GM21515 (cell line): ENCODE results near the gene MADCAM1.

Experiments used
- ATAC-seq: cut with Tn5 transposase; IDR thresholded peaks from one replicate; pipeline ENCODE4 v1.9.1; 2021; ENCODE audit not compliant: unreplicated experiment

Gene MADCAM1

DNA sequence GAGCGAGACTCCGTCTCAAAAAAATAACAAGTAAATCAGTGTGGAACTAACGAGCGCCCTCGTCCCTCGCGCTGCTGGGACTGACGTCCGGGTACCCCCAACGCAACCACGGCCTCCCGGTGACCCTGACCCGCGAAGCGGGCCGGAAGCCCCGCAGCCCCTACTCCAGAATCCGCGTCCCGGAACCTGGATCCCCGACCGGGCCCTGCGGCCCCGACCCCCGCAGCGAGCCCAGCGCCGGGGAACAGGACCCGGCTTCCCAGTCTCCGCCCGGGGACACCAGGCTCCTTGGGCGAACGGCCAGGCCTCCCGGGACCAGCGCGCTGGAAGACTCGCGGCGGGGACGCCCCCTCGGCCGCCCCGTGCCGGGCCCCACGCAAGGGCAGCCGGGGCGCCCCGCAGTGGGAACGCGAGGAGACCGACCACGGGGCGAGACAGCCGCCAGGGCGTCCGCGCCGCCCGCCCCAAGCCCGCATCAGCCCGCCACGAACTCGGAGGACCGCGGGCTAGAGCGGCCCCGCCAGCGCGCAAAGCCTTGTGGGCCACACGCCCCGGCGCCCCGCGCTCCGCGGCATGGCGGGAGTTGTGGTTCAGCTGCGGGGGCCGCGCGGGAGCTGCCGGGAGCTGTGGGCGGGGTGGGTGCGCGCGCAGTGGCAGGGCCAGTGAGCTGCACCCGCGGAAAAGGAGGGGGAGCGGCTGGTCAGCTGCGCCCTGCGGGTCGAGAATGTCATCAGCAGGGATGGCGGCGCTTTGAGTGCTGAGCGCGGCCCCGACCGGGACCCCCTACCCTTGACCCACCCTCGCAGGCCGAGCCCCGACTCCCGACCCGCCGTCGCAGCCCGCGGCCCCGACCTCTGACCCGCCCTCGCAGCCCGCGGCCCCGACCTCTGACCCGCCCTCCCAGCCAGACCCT is 7.5 kb upstream of the MADCAM1 start:
- peak; percentile 77 for ATAC-seq

DNA sequence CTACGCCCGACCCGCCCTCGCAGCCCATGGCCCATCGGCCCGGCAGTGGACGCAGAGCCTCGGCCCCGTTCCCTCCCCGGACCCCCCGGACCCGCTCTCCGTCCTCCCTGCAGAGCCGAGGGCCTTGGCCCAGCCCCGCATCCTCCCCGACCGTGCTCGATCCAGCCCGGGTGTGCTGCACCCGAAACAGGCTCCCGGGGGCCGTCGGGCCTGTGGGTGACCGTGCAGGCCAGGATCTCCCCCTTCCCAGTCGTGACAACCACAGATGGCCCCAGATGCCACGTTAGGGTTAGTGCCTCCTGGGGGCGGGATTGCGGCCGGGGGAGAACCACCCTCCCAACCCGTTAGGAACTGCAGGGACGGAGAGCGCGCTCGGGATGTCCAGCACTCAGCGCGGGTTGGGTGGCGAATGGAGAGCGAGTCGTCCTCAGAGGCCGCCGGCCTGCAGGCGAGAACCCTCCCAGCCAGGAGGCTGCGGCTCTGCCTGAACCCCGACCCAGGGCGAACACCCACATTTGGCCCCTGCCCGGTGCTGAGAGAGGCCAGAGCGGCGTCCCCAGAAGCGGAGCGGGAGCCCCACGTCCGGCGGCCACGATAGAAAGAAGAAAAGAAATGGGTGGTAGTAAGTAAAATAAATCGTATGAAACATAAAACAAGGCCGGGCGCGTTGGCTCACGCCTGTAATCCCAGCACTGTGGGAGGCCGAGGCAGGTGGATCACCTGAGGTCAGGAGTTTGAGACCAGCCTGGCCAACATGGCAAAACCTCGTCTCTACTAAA is 6.7 kb upstream of the MADCAM1 start:
- ATAC-seq: peak; percentile 6

DNA sequence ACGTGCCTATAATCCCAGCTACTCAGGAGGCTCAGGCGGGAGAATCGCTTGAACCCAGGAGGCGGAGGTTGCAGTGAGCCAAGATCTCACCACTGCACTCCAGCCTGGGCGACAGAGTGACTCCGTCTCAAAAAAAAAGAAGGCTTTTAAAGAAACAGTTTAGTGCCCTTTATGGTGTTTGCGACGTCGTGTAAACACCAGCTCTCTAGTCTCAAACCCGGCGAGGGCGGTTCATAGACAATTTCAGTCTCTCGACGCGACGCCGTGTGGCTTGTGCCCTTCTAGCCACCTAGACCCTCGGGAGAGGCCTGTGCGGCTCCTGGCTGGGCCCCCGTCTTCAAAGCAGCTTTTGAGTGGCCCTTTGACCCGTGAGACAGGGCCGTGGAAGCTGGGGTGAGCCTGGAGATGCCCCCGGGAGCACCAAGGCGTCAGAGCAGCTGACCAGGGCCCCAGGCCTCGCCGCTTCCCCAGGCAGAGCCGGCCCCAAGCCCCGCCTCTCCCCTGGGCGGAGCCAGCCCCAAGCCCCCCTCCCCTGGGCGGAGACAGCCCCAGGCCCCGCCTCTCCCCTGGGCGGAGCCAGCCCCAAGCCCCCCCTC is 5.0 kb upstream of the MADCAM1 start:
- ATAC-seq: no peak

GRCh38 chr19:492091-492531 is 4.2 kb upstream of the MADCAM1 start:
- no peak for ATAC-seq

DNA sequence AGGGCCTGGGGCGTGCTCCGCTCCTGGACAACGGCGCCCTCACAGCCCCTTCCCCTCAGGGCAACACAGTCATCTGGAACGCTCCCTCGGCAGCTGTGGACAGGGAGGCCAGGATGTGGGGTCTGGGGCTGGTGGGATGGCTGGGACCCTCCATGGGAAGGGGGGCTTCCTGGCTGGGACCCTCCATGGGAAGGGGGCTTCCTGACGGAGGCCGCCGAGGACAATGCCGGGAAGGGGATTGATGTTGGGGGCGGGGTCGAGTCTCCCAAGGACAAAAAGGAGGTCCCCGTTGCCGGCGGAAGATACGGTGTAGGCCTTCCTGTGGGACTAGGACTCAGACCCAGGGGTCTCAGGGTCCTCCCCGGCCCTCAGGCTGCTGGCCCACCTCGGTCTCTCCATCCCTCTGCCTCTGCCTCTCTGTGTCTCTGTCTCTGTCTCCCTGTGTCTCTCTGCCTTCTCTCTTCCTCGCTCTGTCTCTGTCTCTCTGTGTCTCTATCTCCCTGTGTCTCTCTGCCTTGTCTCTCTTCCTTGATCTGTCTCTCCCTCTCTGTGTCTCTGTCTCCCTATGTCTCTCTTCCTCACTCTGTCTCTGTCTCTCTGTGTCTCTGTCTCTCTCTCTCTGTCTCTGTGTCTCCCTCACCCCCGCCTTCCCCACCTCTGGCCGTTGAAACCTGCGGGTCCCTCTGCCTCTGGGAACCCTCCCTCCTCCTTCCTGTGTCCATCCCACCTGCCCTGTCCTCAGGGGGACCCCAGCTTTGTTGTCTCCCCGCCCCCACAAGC is 2.7 kb upstream of the MADCAM1 start:
- no peak for ATAC-seq

GRCh38 chr19:494171-495080 is 1.9 kb upstream of the MADCAM1 start:
- no peak for ATAC-seq

DNA sequence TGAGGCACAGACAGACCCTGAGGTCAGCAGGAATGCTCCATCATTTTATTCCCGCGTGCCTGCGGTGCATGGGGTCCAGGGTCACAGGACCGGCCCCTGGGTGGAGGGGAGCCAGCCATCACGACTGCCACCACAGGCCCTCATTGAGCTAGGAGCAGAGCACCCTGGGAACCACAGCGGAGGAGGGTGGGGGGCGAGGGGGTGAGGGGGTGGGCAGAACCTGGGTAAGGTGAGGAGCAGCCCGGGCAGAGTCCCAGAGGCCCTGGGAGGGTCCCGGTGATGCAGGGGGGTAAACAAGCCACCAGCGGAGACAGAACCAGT is 1.2 kb upstream of the MADCAM1 start:
- ATAC-seq: no peak

GRCh38 chr19:495402-496111 is 729 bp upstream of the MADCAM1 start:
- ATAC-seq: no peak

DNA sequence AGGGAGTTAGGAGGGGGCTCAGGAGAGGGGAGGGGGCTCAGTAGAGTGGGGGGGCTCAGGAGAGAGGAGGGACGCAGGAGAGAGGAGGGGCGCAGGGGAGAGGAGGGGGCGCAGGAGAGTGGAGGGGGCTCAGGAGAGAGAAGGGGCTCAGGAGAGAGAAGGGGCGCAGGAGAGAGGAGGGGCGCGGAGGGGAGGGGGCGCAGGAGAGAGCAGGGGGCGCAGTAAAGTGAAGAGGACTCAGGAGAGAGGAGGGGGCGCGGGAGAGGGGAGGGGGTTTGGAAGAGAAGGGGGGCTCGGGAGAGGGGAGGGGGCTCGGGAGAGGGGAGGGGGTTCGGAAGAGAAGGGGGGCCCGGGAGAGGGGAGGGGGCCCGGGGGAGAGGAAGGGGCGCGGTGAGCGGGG is 700 bp downstream of the MADCAM1 start:
- ATAC-seq: no peak

- no peak for ATAC-seq
Observed at GRCh38 chr19:497491-497868, 1.2 kb downstream of the MADCAM1 start.

DNA sequence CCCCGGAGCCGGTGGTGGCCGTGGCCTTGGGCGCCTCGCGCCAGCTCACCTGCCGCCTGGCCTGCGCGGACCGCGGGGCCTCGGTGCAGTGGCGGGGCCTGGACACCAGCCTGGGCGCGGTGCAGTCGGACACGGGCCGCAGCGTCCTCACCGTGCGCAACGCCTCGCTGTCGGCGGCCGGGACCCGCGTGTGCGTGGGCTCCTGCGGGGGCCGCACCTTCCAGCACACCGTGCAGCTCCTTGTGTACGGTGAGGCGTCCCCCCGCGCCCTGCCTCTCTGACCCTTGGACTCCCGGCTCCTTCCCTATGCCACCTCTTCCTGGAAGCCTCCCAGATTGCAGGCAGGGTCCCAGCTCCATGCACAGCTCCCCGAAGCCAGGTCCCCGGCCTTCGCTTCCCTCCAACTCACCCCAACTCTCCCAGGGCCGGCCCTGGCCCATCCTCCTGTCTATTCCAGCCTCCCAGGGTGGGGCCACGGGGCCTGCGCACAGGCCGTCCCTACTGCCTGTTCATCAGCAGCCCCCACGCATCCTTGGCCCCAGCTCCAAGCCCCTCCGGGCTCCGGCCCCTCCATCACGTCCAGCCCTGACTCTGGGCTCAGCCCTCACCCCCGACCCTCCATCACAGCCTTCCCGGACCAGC is 1.7 kb downstream of the MADCAM1 start:
- ATAC-seq: no peak

DNA sequence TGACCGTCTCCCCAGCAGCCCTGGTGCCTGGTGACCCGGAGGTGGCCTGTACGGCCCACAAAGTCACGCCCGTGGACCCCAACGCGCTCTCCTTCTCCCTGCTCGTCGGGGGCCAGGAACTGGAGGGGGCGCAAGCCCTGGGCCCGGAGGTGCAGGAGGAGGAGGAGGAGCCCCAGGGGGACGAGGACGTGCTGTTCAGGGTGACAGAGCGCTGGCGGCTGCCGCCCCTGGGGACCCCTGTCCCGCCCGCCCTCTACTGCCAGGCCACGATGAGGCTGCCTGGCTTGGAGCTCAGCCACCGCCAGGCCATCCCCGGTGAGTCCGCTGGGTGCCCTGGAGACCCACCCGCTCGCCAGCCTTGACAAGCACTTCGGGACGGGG is 2.2 kb downstream of the MADCAM1 start:
- no peak for ATAC-seq

DNA sequence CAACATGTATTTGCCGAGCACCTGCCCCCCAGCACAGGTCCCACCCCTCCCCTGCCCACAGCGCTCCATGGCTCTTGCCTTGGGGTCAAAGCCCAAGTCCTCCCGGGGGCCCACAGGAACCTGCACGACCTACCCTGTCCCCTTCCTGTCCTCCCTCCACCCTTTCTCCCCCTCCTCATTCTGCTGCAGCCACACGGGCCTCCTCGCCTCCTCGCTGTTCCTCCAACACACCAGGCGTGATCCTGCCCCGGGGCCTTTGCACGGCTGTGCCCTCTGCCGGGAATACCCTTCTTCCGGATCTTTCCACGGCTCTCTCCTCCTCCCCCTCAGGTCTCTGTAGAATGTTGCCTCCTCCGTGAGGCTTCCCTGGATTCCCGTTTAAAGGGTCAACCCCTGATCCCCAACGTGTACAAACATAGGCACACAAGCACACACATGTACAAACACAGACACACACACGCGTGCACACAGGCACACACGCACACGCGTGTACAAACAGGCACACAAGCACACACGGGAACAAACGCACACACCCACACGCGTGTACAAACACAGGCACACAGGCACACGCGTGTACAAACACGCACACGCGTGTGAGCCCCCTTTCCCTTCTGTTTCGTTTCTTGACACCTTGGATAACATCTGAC is 2.8 kb downstream of the MADCAM1 start:
- ATAC-seq: no peak

- ATAC-seq: no peak
Observed at GRCh38 chr19:501646-502045, 5.4 kb downstream of the MADCAM1 start.

- no peak for ATAC-seq
Observed at GRCh38 chr19:504616-505015, 8.3 kb downstream of the MADCAM1 start.

- peak; percentile 70 for ATAC-seq
Observed at GRCh38 chr19:506404-507285, 10.4 kb downstream of the MADCAM1 start.
